H1 (cell line): ENCODE results near the gene MRAP2. TPM values are rescaled to one million over a fixed set of nuclear protein-coding genes. Genes with fewer than 3 reads are reported as not detected.

Source experiments
- polyA plus RNA-seq, 7 experiments: library from polyadenylated mRNA; depleted of rRNA in 3 of 7; stranded (reverse) in 5 of 7; unstranded in 2 of 7; fragments of >200 nt in 5 of 7; fragments of 200-250 nt in 2 of 7; gene quantifications; 1 replicate in 5 of 7; 2 replicates in 1 of 7; 4 replicates in 1 of 7; pipeline versions ENCODE4 v1.2.1 to v1.2.3, GENCODE V29; 2011 to 2013; ENCODE audit warnings: missing spikeins in 2 of 7, mixed read lengths in 2 of 7
- total RNA-seq: library from RNA; stranded (reverse); fragmentation: NEBNext Ultra II Directional; extraction: Animal tissue kit (Norgen Biotek cat#: 25700); gene quantifications from 2 replicates; pipeline ENCODE4 v1.2.1, GENCODE V29; 2021

The MRAP2 gene
- total and polyA plus RNA-seq, 2 of the 8 experiments (the other 6 are each of a cell fraction or from before 2014, with no cell fraction given) = 5.0 to 11.0 TPM

Other genes with a start within 250 kb of the MRAP2 start
- 0.74 and 1.9 TPM in 2 replicates for gene RIPPLY2, start 180.4 kb upstream of the MRAP2 start, total RNA-seq
- gene RIPPLY2, start 180.4 kb upstream of the MRAP2 start, polyA plus RNA-seq (2011; rRNA removed) = 1.3 and 1.5 TPM in 2 replicates
- 14.6 TPM in 2 replicates for gene CYB5R4, start 174.1 kb upstream of the MRAP2 start, total RNA-seq
- gene CYB5R4, start 174.1 kb upstream of the MRAP2 start, polyA plus RNA-seq (2011; rRNA removed) = 0.75 and 2.8 TPM in 2 replicates
- gene CEP162, start 193.9 kb downstream of the MRAP2 start, total RNA-seq = 10.4 and 10.6 TPM in 2 replicates
- 0.72 and 1.3 TPM in 2 replicates for gene CEP162, start 193.9 kb downstream of the MRAP2 start, polyA plus RNA-seq (2011; rRNA removed)